ENCODE measurements around the gene RUVBL1. TPM values are rescaled to one million over a fixed set of nuclear protein-coding genes. Genes with fewer than 3 reads are reported as not detected.

Gene RUVBL1
- 95.9 to 103 TPM (median 99.6 TPM) in 5 replicates for total RNA-seq (2022; extraction: Qiagen RNA extraction)

DNA sequence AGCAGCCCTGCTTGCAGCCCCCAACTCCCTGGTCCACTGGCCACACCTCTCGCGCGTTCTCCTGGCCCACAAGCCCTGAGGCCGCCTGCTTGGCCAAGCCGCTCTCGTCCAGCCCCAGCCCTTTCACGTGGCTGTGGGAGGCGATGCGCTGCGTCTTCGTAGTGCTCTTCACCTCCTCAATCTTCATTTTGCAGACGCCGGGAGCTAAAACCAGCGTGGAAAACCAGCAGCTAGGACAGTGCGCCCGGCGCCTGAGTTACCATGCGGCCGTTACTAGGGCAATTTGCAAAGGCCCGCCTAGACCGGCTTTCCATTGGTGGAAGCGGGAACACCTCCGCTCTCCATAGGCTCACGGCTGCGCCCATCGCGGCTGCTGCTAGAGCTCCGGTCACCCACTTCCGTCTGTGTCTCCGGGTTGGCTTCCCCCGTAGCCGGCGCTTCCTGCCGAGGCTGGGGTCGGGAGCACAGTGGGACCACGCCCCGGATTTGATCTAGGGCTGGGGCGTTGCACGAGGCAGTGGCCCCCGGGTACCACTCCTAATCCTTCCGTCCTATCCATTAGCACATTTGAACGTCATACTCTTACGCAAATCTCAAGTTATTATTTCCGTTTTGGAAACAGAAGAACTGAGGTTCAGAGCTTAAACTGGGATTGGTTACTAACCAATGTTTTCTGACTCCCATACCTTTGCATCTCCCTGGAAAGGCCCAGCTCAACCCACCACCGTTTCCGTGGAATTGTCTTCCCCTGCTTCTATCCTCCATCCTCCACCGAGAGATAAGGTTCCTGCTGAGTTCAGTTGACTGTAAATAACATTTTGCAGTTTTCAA, at the start of gene RUVBL1:
Gene RUVBL1 (minus strand): TSS at position 275 of the 831 bp plus-strand sequence. CDS start 88 bp downstream, at position 187.

DNA sequence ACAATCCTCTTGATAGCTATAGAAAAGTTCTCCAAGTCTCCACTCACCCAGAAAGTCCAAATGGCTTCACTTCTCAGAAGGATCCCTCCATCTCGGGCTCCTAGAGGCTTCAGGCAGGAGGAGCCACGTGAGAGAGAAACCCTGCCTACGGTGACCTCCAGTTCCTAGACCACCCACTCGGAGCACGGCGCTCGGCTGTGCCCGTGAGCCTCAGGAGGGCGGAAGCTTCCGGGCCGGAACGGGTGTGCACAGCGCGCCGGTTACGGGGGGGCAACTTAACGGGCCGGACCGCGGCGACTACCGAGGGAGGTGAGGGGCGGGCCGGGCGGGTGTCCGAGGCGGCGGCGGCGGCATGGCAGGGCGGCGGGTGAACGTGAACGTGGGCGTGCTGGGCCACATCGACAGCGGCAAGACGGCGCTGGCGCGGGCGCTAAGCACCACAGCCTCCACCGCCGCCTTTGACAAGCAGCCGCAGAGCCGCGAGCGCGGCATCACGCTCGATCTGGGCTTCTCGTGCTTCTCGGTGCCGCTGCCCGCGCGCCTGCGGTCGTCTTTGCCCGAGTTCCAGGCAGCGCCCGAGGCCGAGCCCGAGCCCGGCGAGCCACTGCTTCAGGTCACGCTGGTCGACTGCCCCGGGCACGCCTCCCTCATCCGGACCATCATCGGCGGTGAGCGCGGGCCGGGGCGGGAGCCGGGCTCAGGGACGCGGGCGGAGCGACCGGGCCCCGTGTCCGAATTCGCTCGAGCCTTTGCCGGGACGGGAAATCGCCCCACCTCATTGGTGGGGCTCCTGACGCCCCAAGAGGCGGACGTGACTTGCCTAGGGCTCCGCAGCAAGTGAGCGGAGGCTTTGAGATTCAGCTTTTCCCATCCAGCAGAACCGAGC, 29.8 kb upstream of the RUVBL1 start, which contains the start of gene EEFSEC:
Gene EEFSEC (plus strand): TSS at position 326 of the 886 bp plus-strand sequence. CDS start 27 bp downstream, at position 353.

DNA sequence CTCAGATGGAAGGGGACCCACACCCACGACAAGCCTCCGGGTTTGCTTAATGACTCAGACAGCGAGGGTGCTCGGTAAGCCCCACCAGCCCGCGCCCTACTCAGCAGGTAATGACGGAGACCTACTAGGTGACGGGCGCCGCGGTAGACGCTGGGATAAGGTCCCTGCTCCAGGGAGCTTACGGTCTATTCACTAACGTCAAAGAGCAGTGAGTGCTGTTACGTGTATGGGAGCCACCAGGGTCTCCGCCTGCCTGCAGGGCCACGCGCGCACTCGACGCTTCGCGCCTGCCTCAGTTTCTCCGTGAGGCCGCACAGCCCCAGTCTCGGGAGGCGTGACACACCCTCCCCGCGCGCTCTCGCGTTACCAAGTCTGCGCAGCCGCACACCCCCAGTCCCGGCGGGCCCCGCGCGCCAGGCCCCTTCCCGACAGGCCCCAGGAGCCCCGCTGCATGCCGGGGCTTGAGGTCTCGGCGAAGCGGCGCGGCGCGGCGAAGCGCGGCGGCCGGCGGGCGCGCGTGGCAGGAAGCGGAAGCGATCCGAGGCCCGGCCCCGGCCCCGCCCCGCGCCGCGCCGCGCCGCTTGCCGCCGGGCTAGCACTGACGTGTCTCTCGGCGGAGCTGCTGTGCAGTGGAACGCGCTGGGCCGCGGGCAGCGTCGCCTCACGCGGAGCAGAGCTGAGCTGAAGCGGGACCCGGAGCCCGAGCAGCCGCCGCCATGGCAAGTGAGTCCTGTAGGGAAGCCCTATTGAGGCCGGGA, 71.6 kb downstream of the RUVBL1 start, which contains the start of gene SEC61A1:
Gene SEC61A1 (plus strand): TSS at position 601 of the 758 bp plus-strand sequence. CDS start 116 bp downstream, at position 717.

Other genes with a start within 250 kb of the RUVBL1 start
- not detected in 5 replicates for gene KBTBD12, start 208.6 kb downstream of the RUVBL1 start, total RNA-seq (2022; extraction: Qiagen RNA extraction)
- 115 to 132 TPM (median 125 TPM) in 5 replicates for gene SEC61A1, start 71.4 kb downstream of the RUVBL1 start, total RNA-seq (2022; extraction: Qiagen RNA extraction)
- 8.0 to 11.9 TPM (median 10.0 TPM) in 5 replicates for gene EEFSEC, start 29.7 kb upstream of the RUVBL1 start, total RNA-seq (2022; extraction: Qiagen RNA extraction)